ENCODE results near the gene UPK1A. TPM values are rescaled to one million over a fixed set of nuclear protein-coding genes. Genes with fewer than 3 reads are reported as not detected.

Gene UPK1A
- polyA plus RNA-seq, 1 donor from 2014 or later = not detected

- H4K20me1 ChIP-seq (ENCODE audit: insufficient read depth) = no peaks in the 10 kb centered on the region
- TF ChIP-seq RAD21 (conservative IDR thresholded peaks at IDR 0.05) = no peak
- H3K9ac ChIP-seq (ENCODE audit: low read length) = no peak overlapping the region
- no peaks in the 10 kb centered on the region for H3K9me2 ChIP-seq (ENCODE audit: insufficient read depth, low read length)
- no peak overlapping the region for H3K27ac ChIP-seq (ENCODE audit: low read length)
- H3K4me3 ChIP-seq (ENCODE audit: low read length) = no peak overlapping the region
- H3F3A ChIP-seq (ENCODE audit: insufficient read depth, low read length, poor library complexity, severe bottlenecking) = no peaks in the 10 kb centered on the region
- no peaks in the 10 kb centered on the region for H3K9me3 ChIP-seq (ENCODE audit: low read length)
- no peaks in the 10 kb centered on the region for H3K36me3 ChIP-seq (ENCODE audit: insufficient read depth, low read length)
- H2AFZ ChIP-seq (ENCODE audit: low read depth, low read length) = no peak overlapping the region
- no peak overlapping the region for H3K4me2 ChIP-seq (ENCODE audit: low read length)
- H3K27me3 ChIP-seq (ENCODE audit: insufficient read depth, low read depth, low read length) = no peaks in the 10 kb centered on the region
- no peaks in the 10 kb centered on the region for H3K79me2 ChIP-seq (replicated peaks; ENCODE audit: insufficient read depth, low read length)
Measured at GRCh38 chr19:35727053-35727955, 61.0 kb downstream of the UPK1A start.

Other genes starting within 250 kb of the UPK1A start
- not detected in 2 replicates for gene FFAR2, start 218.3 kb upstream of the UPK1A start, polyA plus RNA-seq
- gene KRTDAP, start 176.1 kb upstream of the UPK1A start, polyA plus RNA-seq = not detected in 2 replicates
- not detected in 2 replicates for gene DMKN, start 152.9 kb upstream of the UPK1A start, polyA plus RNA-seq
- not detected in 2 replicates for gene SBSN, start 138.2 kb upstream of the UPK1A start, polyA plus RNA-seq
- gene GAPDHS, start 133.1 kb upstream of the UPK1A start, polyA plus RNA-seq = not detected in 2 replicates
- gene TMEM147, start 120.9 kb upstream of the UPK1A start, polyA plus RNA-seq = 106 and 108 TPM in 2 replicates
- gene ATP4A, start 102.9 kb upstream of the UPK1A start, polyA plus RNA-seq = 0.34 TPM in 1 of 2 replicates, not detected in the other
- not detected in 2 replicates for gene PMIS2, start 80.3 kb upstream of the UPK1A start, polyA plus RNA-seq
- gene HAUS5, start 53.8 kb upstream of the UPK1A start, polyA plus RNA-seq = 13.1 and 14.4 TPM in 2 replicates
- gene RBM42, start 37.5 kb upstream of the UPK1A start, polyA plus RNA-seq = 58.5 and 73.5 TPM in 2 replicates
- gene ETV2, start 24.8 kb upstream of the UPK1A start, polyA plus RNA-seq = 0.58 TPM in 1 of 2 replicates, not detected in the other
- gene COX6B1, start 18.2 kb upstream of the UPK1A start, polyA plus RNA-seq = 860 and 1,013 TPM in 2 replicates
- not detected in 2 replicates for gene ZBTB32, start 38.0 kb downstream of the UPK1A start, polyA plus RNA-seq
- gene KMT2B, start 51.5 kb downstream of the UPK1A start, polyA plus RNA-seq = 9.0 and 15.8 TPM in 2 replicates
- gene IGFLR1, start 75.9 kb downstream of the UPK1A start, polyA plus RNA-seq = 4.6 and 7.2 TPM in 2 replicates
- 54.7 and 57.0 TPM in 2 replicates for gene U2AF1L4, start 78.9 kb downstream of the UPK1A start, polyA plus RNA-seq
- 46.2 and 46.7 TPM in 2 replicates for gene PSENEN, start 79.1 kb downstream of the UPK1A start, polyA plus RNA-seq
- 25.7 and 37.2 TPM in 2 replicates for gene LIN37, start 82.1 kb downstream of the UPK1A start, polyA plus RNA-seq
- not detected in 2 replicates for gene HSPB6, start 90.5 kb downstream of the UPK1A start, polyA plus RNA-seq
- 1.2 and 1.5 TPM in 2 replicates for gene PROSER3, start 91.7 kb downstream of the UPK1A start, polyA plus RNA-seq
- gene ARHGAP33, start 109.0 kb downstream of the UPK1A start, polyA plus RNA-seq = 20.5 and 46.0 TPM in 2 replicates
- gene PRODH2, start 146.3 kb downstream of the UPK1A start, polyA plus RNA-seq = not detected in 2 replicates
- 0.05 and 2.8 TPM in 2 replicates for gene NPHS1, start 186.0 kb downstream of the UPK1A start, polyA plus RNA-seq
- gene KIRREL2, start 190.4 kb downstream of the UPK1A start, polyA plus RNA-seq = 0.79 and 2.1 TPM in 2 replicates
- 390 and 407 TPM in 2 replicates for gene APLP1, start 202.1 kb downstream of the UPK1A start, polyA plus RNA-seq
- 6.2 and 6.8 TPM in 2 replicates for gene NFKBID, start 234.0 kb downstream of the UPK1A start, polyA plus RNA-seq
- gene HCST, start 236.0 kb downstream of the UPK1A start, polyA plus RNA-seq = not detected in 2 replicates
- gene TYROBP, start 241.8 kb downstream of the UPK1A start, polyA plus RNA-seq = not detected in 2 replicates

Data from neural cell (in vitro differentiated cells).